PFSK-1 (cell line): ENCODE measurements around the gene RBP4.

Source experiments
- FOXP2 ChIP-seq: optimal IDR thresholded peaks from 2 replicates; pipeline ENCODE3; 2011; ENCODE audit warnings: borderline replicate concordance, control low read depth, inconsistent platforms; ENCODE audit not compliant: insufficient read depth; ENCODE audit errors: extremely low read length, extremely low read depth
- POLR2AphosphoS5 ChIP-seq: IDR thresholded peaks from 2 replicates; pipeline ENCODE4 v1.6.1; 2012; ENCODE audit warnings: low read depth, mild to moderate bottlenecking, control low read depth, low read length, moderate library complexity
- REST ChIP-seq, 2 experiments: IDR thresholded peaks; 2 replicates each; pipeline versions ENCODE4 v1.6.1 to v1.8.0; 2011 to 2012; ENCODE audit warnings: low read depth in 2 of 2, low read length in 2 of 2, control low read depth in 1 of 2, inconsistent platforms in 1 of 2, mild to moderate bottlenecking in 1 of 2, moderate library complexity in 1 of 2; ENCODE audit not compliant: insufficient read depth in 1 of 2
- SIN3A ChIP-seq: IDR thresholded peaks from 2 replicates; pipeline ENCODE4 v1.6.1; 2012; ENCODE audit warnings: mild to moderate bottlenecking, low read length, moderate library complexity, borderline replicate concordance; ENCODE audit not compliant: insufficient read depth
- TAF1 ChIP-seq: IDR thresholded peaks from 2 replicates; pipeline ENCODE4 v1.6.1; 2012; ENCODE audit warnings: low read length, control low read depth, borderline replicate concordance; ENCODE audit not compliant: insufficient read depth

RBP4 gene

GRCh38 chr10:93628858-93629257 lies 27.8 kb upstream of the RBP4 start:
- no peak for TF ChIP-seq REST (IDR thresholded peaks at IDR 0.05; ENCODE audit: insufficient read depth in 1 of 2, low read depth in 2 of 2, low read length in 2 of 2)

GRCh38 chr10:93622942-93623341 lies 21.9 kb upstream of the RBP4 start:
- TF ChIP-seq TAF1, result no peak
- TF ChIP-seq REST (IDR thresholded peaks at IDR 0.05; ENCODE audit: insufficient read depth in 1 of 2, low read depth in 2 of 2, low read length in 2 of 2), result no peak
- TF ChIP-seq FOXP2, result no peak
- TF ChIP-seq SIN3A, result no peak

GRCh38 chr10:93620925-93621324 lies 19.9 kb upstream of the RBP4 start:
- TF ChIP-seq REST (IDR thresholded peaks at IDR 0.05; ENCODE audit: insufficient read depth in 1 of 2, low read depth in 2 of 2, low read length in 2 of 2), result no peak
- TF ChIP-seq FOXP2, result no peak
- TF ChIP-seq SIN3A, result no peak
- no peak for TF ChIP-seq POLR2AphosphoS5
- TF ChIP-seq TAF1, result no peak

GRCh38 chr10:93615576-93616235 lies 14.7 kb upstream of the RBP4 start:
- no peak for TF ChIP-seq REST (IDR thresholded peaks at IDR 0.05; ENCODE audit: insufficient read depth in 1 of 2, low read depth in 2 of 2, low read length in 2 of 2)

GRCh38 chr10:93614101-93614825 lies 13.2 kb upstream of the RBP4 start:
- TF ChIP-seq REST (IDR thresholded peaks at IDR 0.05; ENCODE audit: insufficient read depth in 1 of 2, low read depth in 2 of 2, low read length in 2 of 2), result no peak
- no peak for TF ChIP-seq SIN3A
- TF ChIP-seq POLR2AphosphoS5, result no peak
- TF ChIP-seq FOXP2, result no peak
- no peak for TF ChIP-seq TAF1
